AML-193 (cell line): ENCODE measurements around the gene NTSR1.

Experiments used
- DNase-seq, 2 experiments: peaks; one replicate each; lab custom pipeline; 2025; lab: John Stamatoyannopoulos, UW

NTSR1 gene

DNA sequence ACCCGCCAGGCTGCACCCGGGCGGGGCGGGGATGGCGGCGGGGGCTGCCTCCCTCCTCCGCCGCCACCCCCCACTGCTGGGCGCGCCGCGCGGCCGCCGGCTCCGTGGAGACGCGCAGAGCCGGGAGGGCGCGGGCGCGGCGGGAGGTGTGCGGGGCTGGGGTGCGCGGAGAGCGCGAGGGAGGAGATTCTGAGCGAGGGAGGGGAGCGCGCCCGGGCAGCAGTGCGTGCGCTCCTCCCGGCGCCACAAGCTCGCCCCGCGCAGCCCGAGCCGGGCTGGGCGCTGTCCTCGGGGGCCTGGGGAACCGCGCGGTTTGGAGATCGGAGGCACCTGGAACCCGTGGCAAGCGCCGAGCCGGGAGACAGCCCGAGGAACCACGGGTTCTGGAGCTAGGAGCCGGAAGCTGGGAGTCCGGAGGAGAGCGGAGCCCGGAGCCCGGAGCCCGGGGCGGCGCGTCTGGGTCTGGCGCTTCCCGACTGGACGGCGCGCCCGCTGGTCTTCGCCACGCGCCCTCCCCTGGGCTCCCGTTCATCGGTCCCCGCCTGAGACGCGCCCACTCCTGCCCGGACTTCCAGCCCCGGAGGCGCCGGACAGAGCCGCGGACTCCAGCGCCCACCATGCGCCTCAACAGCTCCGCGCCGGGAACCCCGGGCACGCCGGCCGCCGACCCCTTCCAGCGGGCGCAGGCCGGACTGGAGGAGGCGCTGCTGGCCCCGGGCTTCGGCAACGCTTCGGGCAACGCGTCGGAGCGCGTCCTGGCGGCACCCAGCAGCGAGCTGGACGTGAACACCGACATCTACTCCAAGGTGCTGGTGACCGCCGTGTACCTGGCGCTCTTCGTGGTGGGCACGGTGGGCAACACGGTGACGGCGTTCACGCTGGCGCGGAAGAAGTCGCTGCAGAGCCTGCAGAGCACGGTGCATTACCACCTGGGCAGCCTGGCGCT lies at the start of gene NTSR1:
TSS of gene NTSR1 (plus strand) at position 246 of the 946 bp plus-strand sequence. CDS start at position 618, 372 bp downstream.
- DNase-seq = no peak

DNA sequence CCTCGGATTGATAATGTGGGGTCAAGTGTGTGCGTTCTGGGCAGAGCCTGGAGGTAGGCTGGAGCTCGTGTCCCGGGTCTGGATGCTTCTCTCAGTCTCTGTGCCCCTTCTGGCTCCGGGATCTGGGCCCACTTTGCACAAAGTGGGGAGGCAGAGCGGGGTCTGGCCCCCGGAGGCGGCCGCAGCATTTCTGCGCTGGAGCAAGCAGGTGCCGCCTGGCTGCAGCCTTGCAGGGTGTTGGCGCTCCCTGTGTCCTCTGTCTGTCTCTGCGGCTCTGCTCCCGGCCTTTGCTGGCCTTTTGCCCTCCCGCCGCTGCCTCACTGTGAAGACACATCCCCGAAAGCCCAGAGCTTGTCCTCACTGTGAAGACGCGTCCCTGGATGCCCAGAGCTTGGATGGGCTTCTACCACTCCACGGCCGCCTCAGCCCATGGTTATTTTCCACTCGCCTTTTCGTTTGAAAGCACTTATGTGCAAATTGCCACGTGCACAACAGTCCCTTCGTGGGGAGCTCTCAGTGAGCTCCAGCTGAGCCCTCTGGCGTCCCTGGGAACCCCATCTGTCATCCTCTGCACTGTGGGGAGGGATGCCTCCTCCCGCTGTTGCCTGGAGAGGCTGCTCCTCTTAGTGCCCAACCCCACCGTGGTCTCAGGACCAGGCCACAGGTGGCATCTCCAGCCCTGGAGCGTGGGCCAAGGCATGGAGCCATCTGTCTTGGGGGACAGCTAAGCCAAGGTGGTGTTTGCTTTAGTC lies 49.0 kb upstream of the NTSR1 start:
- DNase-seq = no peak

DNA sequence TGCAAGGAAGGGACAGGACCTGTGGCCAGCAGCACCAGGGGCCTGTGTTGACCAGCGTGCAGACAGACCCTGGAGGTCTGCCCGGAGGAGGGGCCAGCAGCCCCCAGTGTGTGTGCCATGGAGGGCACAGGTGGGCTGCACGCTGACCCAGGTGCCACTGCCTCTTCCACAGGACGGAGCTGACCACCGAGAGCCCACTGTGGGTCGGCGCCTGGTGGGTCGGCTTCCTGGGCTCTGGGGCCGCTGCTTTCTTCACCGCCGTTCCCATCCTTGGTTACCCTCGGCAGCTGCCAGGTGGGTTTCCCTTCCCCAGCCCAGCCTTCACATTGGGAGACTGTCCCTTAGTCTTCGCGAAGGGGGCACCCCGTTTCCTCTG lies 48.4 kb upstream of the NTSR1 start:
- DNase-seq = no peak

DNA sequence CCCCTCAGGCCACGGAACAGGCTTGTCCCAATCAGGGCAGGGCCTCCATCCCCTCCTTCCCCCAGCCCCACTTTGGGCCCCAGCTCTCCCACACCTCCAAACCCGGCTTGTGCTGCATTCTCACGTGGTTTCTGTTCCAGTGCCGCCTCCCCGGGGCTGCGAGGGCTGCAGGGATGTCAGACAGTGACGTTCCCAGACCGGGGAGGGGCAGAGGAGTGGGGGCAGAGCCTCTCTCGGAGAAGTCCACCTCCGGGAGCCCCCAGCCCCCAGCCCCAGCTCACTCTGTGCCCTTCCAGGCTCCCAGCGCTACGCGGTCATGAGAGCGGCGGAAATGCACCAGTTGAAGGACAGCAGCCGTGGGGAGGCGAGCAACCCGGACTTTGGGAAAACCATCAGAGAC lies 47.9 kb upstream of the NTSR1 start:
- DNase-seq = no peak

DNA sequence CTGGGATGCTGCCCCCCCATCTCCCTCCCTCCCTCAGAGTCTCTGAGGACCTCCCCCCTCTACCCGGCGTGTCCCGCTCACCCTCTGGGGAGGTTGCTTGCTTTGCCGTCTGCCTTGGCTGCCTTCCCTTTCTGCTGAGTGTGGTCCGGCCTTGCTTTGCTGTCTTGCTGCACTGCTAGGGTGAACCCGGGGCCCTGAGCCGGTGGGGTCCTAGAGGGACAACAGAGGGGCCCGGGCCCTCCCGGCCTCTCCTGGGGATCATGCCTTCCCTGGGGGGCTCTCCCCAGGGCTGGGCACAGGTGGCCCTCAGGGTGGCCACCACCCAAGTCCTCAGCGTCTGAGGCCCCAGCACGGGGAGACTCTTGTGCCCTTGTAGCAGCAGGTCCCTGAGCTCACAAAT lies 47.0 kb upstream of the NTSR1 start:
- DNase-seq = no peak

DNA sequence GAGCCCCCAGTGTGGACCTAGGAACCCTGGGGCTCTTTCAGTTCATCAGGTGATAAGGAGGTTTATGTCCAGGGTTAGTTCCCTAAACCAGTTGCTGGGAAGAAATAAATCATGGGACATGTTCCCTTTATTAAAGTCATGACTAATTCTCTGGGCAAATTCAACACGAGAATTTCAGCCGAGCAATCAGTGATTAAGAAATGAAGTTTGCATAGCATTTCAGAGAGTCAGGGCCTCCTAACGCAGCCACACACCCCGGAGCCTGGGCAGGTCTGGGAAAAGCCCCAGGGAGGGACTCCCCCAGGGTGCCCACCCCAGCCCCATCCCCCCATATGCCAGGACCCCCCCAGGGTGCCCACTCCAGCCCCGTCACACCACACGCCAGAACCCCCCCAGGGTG lies 46.2 kb upstream of the NTSR1 start:
- DNase-seq = no peak

DNA sequence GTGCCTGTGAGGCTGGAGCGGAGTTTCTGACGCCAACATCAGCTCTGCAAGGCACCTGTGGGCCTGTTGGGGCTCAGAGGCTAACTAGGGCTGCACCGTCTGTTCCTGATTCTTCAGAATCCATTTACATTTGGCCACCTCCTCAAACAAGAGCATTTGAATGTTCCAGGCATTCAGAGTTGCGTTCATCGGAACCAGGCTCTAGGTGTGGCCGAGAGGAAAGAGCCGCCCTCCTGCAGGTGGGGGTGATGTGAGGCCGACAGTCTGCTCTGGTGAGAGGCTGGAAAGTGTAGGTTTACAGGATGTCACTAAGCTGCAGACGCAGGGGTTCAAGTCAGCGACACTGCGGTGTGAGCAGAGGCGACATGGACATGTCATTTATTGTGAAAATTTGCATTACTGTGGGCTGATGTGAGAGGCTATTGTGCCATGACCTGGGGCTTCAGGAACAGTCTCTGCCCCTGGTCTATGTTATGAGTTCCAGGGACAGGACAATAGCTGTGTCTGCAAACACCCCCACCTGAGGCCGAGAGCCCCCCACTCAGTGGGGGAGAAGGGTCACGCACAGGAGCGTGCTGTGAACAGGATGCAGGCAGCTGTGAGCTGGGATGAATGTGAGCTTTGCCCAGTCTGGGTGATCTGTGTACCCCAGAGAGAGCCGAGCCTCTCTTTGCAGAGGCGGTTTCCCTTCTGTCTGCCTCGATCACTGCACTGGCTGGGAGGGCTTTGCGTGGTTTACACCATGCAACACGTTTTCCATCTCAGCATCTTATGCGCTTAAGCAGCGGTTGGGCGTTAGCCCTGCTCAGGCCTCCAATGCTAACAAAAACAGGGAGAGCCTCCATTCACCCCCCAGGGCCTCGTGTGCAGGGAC lies 45.3 kb upstream of the NTSR1 start:
- no peak for DNase-seq

DNA sequence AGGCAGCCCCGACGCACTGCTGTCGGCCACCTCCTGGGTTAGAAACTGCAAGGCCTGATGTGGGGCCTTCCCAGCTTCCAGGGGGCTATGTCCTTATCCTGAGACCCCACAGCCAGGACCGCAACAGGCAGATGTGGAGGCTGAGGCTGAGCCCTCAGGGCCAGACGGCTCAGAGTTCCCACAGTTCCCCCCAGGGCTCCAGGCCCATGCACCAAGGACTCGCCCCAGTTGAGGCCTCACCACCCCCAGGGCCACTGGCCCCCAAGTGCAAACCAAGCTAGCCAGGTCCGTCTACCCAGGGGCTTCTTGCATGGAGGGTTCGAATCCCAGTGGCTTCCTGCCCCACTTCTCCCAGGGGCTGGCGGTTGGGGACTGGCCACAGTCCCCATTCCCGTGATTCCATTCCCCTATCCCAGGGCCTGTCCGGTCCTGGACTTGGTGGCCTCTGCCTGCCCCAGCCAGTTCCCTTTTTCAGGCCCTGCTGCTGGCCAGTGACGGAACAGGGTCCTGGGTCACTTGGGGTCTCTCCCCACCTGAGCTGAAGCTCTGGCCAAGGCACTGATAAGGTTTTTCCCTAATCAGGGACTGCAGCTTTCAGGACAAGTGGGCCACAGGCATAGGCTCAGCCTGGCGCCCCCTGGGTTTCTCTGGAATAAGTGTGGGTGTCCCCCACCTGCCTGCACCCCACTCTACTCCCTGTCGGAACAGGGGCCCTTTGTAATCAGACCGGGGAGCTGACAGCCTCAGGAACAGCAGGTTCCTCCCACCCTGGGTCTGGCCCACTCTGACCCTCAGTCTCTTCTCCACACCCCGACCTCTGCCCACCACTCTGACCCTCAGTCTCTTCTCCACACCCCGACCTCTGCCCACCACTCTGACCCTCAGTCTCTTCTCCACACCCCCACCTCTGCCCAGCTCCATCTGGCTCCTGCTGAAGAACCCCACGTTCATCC lies 44.3 kb upstream of the NTSR1 start:
- DNase-seq = no peak

DNA sequence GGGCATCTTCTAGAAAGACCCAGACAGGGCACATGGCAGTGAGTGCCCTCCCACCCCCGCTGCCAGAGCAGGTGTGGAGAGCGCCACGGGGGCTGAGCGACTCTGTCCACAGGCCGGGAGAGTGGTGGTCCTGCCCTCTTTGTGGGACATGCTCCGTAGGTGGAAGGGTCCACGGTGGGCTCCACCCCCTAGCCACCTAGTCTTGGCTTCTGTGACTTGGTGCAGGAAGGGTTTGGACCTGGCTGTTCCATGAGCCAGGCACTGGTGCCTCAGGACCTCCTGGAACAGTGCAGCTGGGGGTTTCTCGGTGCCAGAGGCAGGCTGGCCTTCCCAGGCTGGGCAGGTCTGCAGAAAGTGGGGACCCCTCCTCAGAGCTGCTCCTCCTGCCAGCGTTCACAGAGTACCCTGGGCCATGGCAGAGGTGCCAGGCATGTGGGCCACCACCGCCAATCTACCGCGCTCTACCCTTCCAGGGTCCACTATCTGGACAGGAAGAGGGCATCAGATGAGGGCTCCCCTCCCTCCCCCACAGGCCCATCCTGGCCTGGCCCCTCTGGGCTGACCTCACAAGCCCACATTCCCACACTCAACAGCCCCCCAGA lies 43.4 kb upstream of the NTSR1 start:
- DNase-seq = no peak

DNA sequence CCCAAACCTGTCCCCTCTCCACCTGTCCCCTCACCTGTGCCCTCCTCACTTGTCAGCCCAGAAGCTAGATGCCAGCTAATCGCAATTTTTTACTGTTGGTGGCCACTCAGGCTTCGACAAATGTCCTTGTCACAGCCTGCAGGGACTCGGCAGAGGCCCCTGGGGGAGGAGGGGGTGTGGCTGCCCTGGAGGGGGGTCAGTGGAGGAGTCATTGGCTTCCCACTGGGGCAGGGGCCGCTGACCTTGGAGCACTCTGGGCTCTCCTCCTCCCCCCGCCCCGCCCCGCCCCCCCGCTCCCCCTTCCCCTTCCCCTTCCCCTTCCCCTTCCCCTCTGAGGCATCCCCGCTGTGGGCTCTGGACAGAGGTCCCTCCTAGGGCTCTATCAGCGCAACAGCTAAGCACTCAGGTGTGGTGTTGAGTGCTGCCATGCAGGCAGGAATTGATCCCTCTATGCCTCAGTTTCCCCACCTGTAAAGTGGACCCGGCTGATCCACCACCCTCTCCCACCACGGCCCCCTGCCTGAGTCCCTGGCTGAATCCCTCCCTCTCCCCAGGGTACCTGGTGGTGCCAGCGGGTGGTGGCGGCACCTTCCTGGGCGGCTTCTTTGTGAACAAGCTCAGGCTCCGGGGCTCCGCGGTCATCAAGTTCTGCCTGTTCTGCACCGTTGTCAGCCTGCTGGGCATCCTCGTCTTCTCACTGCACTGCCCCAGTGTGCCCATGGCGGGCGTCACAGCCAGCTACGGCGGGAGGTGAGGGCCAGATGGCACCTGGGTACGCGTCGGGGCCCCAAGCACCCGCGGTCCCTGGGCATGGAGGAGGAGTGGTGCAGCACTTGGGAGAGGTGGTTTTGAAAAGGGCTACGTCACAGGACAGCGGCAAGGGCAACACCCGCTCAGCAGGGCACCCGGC lies 42.6 kb upstream of the NTSR1 start:
- DNase-seq = no peak

DNA sequence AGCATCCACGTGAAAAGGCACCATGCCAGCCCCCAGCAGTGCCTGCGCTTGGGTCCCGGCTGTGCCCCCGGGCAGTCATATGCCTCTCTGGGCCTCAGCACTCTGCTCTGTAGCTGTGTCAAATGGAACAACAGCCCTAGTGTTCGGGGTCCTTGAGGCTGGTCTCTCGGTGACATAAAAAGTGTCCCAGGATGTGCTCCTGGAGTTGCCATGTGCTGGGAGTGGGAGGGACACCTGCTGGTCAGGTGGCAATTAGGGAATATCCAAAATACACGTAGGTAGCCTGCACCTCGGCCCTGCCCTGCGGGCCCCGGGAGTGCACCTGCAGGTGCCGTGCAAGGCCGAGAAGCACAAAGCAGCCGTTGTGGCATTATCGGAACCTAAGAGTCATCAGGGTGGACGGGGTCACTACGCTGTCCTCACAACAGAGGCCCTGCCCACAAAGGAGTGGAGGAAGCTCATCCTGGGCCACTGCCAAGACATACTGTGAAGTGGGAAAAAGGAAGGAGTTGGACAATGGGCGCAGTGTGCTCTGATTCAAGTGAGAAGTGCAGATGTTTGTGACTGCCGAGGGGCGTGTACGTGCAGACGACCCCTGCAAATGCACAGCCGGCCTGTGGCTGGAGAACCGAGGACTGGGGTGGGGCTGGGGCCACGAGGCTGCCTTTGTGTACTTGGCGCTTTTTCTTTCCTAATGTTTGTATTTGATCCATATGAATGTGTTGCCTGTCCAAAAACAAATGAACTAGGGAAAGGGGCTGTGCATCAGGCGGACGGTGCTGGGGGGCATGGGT lies 41.7 kb upstream of the NTSR1 start:
- DNase-seq = no peak

DNA sequence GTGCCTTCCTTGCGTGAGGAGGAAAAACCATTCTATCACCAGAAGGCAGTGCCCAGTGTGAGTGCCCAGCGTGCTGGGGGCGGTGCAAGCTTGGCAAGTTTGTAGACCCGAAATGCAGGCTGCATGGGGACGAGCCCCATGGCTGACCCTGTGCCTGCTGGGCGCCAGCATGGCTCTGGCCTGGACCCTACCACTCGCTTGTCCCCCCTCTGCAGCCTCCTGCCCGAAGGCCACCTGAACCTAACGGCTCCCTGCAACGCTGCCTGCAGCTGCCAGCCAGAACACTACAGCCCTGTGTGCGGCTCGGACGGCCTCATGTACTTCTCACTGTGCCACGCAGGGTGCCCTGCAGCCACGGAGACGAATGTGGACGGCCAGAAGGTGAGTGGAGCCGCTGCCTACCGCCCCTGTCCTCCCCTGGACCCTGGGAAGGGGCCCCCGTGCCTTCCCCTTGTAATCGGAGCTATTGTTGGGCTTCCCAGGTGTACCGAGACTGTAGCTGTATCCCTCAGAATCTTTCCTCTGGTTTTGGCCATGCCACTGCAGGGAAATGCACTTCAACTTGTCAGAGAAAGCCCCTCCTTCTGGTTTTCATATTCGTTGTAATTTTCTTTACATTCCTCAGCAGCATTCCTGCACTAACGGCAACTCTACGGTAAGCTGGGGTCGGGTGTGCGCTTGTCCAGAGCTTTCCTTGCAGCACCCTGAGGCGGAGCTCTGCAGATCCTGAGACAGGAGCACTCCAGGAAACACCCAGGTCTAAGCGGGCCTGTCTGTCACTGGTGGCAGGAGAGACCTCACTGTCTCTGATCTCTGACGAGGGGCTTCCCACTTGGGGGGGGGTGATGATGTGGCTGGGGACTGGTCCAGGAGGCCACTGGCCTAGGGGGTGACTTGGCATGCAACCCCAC lies 40.9 kb upstream of the NTSR1 start:
- no peak for DNase-seq

DNA sequence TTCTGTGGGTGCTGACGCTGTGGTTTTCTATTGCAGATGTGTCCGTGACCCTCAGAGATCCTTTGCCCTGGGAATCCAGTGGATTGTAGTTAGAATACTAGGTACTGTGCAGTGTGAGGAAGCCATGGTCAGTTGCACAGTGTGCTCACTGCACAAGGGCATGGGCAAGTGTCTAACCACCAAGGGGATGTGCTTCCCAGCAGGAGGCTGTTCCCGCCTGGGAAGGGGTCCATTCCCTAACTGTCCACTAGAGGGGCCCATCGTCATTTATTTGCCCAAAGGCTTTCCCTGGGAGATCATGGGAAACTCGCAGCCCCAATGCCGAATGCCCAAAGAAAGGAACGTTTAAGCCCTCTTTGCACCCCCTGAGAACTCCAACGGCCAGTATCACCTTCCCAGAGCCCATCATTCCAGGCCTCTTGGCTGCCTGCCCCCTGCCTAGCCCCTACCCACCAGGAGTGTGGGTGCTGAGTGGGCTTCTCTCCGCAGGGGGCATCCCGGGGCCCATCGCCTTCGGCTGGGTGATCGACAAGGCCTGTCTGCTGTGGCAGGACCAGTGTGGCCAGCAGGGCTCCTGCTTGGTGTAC lies 40.1 kb upstream of the NTSR1 start:
- DNase-seq = peak in 1 of 2 experiments; percentile 15

DNA sequence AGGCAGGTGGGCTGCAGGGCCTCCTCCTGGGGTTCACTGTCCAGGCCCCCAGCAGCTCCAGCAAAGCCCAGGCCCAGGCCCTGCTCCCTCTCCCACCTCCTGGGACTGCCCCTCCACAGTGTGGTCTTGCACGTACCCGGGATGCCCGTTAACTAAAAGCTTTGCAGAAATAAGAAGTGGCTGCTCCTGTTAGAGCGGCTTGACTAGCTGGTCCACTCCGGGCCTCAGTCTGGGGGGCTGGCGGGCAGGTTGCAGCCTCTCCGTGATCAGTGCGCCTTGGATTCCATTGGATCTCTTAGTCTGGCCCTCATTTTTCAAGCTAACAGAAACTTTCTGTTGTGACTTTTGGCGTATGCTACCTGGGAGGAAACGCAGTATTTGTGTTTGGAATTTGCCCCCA lies 39.4 kb upstream of the NTSR1 start:
- no peak for DNase-seq

DNA sequence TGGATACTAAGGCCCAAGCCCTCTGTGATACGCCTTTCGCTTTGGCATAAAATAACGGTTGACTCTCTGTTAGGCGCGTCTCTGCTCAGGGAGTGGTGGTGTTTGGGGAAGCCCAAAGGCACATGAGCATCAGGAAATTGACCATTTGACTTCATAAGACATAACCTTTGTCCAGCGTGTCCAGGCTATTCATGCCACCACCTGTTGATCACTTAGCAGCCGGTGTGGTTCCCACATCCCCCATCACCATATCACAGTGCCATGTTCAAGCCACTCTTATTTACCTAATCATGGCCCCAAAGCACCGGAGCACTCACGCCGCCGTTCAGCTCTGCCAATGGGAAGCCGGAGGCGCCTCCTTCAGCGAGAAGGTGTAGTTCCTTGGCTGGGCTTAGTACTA lies 38.5 kb upstream of the NTSR1 start:
- no peak for DNase-seq

DNA sequence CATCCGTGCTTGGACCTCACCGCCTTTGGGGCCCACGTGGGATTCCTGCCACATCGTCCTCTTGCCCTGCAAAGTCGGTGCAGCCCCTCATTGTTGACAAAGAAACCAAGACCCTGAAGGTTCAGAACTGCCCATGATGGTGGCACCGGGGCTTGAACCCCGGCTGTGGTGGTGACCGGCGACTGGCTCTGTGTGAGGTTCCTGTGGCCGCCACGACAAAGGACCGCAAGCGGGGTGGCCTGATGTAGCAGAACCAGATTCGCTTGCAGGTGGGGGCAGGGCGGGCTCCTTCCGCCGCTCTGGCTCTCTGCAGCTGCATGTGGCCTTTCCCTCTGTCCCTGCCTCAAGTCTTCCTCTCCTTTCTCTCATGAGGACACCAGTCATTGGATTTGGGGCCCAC lies 37.6 kb upstream of the NTSR1 start:
- DNase-seq = no peak

DNA sequence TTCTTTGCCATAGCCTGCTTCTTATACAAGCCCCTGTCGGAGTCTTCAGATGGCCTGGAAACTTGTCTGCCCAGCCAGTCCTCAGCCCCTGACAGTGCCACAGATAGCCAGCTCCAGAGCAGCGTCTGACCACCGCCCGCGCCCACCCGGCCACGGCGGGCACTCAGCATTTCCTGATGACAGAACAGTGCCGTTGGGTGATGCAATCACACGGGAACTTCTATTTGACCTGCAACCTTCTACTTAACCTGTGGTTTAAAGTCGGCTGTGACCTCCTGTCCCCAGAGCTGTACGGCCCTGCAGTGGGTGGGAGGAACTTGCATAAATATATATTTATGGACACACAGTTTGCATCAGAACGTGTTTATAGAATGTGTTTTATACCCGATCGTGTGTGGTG lies 36.9 kb upstream of the NTSR1 start:
- no peak for DNase-seq
